Astrocyte of the hippocampus (primary cell): ENCODE measurements around the gene HSD3B7.

Source experiments
- DNase-seq: peaks from one replicate; pipeline ENCODE4 v3.0.0; 2011; ENCODE audit warnings: low read depth, low spot score

Gene HSD3B7

DNA sequence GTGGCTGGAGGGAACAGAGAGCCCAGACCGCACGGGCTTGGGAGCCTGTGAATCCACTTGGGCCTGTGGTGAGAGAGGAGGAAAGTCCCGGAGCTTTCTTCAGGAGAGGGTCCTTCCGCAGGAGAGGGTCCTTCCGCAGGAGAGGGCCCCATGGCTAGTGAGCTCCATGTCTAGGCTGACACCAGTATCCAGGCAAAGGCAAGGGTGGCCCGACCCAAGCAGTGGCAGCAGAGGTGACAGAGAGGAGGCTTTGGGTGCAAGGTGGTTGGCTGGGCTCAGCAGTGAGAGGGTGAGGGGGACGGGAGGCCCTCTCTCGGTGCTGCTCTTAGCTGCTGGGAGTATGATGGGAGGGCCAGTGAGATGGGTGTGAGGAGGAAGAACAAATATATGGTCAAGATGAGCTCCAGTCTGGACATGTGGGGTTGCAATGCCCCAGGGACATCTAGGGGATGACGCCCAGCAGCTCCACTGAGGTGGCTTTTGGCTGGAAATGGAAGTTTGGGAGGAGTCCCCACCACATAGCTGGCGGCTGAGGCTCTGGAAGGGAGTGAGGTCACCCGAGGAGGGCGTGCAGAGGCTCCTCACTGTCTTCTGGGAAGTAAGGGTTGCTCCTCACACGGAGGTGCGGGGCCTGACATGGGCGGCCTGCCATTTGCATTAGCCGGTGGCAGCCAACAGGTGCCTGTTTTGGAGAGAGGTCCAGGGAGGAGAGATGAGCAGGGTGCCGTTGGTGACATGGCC is 2.3 kb upstream of the HSD3B7 start:
- DNase-seq, result no peak

DNA sequence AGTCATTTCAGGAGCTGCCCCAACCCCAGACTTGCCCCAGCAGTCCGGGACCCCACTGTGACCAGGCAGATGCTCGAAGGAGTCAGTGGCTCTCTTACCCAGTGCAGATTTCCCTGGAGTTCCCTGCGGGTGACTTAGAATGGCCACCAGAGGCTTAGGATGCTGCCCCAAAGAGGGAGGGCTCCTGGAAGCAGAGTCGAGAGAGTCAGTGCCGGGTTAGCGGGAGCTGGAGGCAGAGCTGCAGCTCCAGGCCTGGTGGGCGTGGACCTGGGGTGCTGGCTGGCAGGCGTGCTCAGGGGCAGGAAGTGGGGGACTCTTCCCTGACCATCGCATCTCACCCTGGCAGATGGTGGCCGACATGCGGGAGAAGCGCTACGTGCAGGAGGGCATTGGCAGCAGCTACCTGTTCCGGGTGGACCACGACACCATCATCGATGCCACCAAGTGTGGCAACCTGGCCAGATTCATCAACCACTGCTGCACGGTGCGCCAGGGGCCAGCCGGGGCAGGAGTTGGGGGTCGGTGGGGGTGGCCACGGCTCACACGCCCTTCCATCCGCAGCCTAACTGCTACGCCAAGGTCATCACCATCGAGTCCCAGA is 1.6 kb upstream of the HSD3B7 start:
- DNase-seq, result no peak

DNA sequence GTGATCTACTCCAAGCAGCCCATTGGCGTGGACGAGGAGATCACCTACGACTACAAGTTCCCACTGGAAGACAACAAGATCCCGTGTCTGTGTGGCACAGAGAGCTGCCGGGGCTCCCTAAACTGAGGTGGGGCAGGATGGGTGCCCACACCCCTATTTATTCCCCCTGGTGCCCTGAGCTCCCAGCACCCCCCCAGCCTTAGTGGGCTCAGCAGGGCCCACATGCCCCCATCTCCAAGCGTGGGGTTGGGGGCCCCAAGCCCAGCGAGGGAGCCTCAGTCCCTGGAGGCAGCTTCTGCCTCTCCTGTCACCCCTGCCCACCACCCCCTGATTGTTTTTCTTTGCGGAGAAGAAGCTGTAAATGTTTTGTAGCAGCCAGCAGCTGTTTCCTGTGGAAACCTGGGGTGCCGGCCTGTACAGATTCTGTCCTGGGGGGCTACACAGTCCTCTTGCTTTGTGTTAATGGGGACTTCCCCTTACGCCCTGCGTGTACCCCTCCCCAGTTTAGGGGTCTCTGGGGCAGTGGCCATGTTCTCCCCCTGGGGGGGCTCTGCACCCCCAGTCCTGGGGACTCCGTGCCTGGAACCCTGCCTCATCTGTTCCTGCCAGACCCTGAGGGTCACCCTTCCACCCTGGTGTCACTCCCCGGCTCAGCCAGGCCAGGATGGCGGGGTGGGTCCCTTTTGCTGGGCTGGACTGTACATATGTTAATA is 953 bp upstream of the HSD3B7 start:
- DNase-seq, result no peak

DNA sequence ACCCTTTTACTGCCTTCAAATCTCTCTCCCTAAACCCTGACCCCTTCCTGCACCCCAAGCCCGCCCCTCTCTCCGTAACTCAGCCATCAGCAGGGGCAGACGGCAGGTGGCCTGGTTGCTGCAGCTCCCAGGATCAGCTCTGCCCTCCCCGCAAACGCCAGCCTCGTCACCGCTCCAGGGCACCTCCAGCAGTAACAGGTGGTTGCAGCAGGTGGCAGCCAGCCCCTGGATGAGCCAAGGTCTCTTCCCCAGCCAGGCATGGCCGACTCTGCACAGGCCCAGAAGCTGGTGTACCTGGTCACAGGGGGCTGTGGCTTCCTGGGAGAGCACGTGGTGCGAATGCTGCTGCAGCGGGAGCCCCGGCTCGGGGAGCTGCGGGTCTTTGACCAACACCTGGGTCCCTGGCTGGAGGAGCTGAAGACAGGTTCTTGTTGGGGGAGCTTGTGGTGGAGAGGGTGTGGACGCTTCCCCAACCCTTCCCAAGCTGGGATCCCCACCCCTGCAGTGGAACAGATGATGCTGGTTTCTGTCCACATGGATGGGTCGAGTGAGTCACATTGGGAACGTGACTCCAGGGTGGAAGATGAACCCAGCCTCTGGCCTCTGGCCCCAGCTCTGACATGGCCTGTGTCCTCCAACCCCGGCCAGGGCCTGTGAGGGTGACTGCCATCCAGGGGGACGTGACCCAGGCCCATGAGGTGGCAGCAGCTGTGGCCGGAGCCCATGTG is 558 bp downstream of the HSD3B7 start:
- peak; percentile 54 for DNase-seq

DNA sequence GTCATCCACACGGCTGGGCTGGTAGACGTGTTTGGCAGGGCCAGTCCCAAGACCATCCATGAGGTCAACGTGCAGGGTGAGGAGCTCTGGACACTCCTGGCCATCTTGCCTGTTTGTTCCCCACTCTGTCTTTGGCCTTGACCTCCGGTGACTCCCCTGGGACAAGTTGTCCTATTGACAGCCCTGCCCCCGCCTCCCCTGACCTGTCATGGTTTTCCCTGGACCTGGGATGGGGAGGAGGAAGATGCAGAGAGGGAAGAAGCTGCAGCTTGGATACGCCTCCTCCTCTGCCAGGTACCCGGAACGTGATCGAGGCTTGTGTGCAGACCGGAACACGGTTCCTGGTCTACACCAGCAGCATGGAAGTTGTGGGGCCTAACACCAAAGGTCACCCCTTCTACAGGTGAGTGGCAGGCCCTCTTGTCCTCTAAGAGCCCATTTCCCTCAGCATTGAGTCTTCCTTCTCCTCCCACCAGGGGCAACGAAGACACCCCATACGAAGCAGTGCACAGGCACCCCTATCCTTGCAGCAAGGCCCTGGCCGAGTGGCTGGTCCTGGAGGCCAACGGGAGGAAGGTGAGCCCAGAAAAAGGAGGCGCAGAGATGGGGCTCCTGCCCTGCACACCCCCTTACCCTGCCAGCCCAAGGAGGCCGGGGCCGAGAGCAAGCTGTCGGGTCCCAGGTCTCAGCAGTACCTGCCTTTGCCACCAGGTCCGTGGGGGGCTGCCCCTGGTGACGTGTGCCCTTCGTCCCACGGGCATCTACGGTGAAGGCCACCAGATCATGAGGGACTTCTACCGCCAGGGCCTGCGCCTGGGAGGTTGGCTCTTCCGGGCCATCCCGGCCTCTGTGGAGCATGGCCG is 1.4 kb downstream of the HSD3B7 start:
- DNase-seq, result no peak

DNA sequence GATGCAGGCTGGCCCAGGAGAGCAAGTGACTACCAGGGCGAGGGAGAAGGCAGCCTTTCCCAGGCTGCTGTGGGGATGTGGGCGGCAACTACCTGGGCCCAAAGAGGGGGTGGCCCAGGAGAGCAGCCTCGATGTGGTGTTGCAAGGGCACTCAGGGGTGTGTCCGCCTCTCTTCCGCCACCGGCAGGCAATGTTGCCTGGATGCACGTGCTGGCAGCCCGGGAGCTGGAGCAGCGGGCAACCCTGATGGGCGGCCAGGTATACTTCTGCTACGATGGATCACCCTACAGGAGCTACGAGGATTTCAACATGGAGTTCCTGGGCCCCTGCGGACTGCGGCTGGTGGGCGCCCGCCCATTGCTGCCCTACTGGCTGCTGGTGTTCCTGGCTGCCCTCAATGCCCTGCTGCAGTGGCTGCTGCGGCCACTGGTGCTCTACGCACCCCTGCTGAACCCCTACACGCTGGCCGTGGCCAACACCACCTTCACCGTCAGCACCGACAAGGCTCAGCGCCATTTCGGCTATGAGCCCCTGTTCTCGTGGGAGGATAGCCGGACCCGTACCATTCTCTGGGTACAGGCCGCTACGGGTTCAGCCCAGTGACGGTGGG is 2.7 kb downstream of the HSD3B7 start:
- DNase-seq, result no peak

DNA sequence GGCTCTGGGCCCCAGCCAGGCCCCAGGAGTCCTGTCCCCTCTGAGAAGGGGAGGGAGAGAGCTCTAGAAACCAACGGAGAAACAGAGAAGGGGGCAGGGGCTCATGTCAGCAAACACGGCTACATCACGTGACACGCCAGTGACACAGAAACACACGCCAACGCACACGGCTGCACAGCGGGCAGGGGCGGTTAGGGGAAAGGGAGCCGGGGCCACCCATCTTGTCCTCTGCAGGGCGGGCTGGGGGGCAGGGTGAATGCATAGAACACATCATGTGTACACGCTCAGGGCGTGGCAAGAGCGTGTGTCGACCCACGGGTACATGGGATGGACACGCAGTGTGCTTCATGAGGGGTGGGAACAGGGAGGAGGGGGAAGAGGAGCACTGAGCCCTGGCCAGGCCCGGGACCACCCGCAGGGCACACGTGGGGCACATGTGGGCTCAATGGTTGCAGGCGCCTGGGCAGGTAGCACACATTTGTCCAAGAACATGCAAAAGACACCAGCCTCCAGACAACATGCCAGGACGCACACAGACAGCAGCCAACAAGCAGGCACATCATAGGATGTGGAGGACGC is 4.6 kb downstream of the HSD3B7 start:
- no peak for DNase-seq

DNA sequence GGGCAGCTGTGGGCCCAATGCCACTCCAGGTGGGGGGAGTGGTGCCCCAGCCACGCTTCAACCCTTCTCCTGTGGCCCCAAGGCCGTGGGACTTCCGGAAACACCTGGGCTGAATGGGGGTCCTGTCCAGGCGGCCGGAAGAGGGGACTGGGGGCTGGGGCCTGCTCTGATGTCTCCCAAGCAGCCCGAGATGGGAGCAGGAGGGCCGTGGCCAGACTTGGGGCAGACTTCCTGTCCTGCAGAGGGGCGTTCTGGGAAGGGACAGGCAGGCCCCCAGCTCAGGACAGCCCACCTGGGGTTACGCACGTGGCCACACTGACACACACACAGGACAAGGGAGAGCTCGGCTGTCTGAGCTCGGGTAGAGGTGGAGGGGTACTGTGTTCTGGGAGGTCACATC is 5.1 kb downstream of the HSD3B7 start:
- no peak for DNase-seq

DNA sequence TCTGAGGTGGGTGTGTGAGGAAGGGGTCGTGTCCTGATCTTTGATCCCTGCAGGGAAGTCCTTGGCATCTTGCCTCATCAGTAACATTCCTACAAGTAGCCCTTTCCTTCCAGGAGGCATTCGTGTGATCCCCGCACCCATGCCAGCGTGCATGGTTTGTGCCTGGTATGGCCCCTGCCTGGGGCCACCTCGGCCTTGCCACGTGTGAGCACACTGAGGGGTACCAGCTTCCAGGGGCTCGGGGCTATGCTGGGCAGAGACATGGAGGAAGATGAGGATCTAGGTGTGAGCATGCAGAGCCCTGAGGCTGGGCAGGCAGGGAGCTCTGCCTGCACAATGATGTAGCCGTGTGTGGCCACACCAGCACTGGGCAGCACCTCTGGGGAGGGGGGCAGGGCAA is 6.0 kb downstream of the HSD3B7 start:
- DNase-seq, result no peak

DNA sequence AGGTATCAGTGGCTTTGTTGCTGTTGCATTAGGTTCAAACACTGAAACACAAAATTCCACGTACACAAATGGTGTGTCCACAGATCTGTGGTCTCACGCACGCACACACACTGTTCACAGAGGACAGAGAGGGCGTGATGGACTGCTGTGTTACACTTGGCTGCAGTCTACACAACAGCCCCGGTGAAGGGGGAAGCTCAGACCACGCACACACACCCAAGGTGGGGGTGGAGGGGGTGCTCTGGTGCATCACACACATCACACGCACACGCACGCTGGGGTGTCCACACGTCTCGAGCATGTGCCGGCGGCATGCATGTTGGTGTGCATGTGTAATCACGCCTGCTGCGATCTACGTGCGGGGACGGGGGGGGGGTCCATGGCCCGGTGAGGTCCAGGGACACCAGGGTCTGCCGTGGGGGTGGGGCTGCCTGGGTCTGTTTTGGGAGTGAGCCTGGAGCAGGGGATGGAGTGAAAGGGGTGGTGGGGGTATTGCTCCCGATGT is 7.3 kb downstream of the HSD3B7 start:
- no peak for DNase-seq

DNA sequence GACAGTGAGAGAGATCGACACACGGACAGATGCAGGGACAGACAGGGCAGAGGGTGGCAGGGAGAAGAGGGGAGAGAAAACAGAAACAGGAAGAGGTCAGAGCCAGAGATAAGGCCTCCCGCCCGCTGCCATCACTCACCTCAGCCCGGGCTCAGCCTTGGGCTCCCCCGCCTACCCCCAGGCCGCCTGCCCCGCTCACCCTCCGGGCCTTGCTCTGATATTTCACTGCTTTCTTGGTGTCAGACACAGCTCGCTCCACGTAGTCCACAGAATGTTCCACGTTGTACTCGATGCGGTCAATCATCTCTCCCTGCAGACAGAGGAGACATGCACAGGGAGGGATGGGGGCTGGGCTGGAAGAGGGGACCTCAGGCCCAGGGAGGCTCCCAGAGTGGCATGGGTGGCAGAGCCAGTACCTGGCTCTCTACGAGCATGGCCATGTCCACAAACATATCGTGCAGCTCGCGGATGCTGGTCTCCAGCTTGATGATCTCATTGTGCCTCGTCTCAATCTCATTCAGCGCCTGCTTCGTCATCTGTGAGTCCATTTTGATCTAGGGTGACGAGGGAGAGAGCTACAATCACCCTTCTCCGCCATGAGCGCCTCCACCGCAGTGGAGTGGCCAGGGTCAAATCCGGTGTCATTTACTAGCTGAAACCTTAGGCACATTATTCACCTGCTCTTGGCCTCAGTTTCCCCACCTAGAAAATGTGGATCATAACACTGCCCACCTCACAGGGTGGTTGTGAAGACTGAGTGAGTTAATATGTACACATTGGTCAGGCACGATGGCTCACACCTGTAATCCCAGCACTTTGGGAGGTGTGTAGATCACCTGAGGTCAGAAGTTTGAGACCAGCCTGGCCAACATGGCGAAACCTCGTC is 8.2 kb downstream of the HSD3B7 start:
- DNase-seq, result no peak

DNA sequence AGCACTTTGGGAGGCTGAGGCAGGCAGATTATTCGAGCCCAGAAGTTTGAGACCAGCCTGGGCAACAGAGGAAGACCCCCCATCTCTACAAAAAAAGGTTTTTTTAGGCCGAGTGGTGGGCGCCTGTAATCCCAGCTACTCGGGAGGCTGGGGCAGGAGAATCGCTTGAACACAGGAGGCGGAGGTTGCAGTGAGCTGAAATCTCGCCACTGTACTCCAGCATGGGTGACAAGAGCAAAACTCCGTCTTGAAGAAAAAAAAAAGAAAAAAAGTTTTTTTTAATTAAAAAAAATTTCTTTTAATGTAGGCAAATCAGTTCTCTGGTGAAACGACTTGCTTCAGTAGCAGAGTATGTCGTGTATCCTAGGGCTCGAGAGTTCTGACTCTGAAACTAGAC is 10.9 kb downstream of the HSD3B7 start:
- DNase-seq, result no peak

DNA sequence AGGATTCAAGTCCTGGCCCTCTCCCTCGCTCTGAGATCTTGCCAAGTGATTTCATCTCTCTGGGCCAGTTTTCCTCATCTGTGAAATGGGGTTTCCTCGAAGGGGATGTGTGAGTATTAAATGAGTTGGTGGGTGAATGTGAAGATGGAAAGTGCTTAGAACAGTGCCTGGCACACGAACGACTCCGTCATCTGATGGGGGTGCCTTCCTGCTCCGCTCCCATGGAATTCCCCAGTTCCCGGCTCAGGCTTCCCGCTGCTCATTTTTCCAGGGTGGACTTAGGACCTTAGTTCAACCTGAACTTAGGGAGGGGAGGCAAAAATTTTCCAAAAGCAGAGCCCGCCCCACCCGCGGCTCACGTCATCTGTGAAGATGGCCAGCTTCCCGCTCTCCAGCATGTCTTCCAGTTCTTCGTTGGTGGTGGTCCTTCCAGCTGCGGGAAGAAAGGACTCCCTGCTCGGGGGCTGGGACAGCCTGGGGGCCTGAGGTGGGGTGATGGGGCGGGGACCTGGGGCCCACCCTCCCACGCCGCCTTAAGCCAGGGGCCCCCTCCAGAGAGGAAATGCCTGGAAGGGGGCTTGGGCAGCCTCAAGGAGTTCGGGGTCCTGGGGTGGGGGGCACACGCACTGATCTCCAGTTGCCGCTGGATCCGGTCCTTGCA is 11.4 kb downstream of the HSD3B7 start:
- no peak for DNase-seq

DNA sequence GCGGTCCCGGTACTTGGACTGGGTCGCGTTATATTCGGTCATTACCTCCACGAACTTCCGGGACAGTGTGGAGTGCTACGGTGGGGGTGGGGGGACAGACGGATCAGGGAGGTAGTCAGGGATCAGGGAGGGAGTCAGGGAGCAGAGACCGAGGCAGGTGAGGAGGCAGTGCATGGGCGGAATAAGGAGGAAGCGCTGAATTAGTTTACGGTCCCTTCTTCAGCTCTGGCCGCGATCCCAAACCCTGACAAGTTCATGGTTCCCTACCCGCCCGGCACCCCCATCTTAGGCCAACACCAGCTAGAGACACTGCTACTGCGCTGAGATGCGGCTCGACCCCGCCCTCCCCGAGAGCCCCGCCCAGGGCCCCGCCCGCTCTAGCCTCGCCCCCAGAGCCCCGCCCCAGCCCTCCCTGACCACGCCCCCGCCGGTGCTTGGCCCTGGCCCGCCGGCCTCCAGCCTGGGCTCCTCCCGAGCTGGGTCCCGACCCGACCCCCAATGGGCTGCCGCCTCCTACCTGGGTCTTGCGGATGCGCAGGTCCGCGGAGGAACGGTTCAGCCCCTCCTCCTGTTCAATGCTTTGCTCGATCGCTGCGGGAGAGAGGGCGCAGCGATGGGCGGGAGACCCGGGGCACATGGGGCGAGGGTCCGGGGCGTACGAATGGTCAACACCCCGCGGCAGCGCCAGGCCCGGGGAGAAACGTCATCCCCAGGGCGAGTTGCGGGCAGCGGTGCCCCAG is 12.1 kb downstream of the HSD3B7 start:
- DNase-seq, result peak; percentile 86

DNA sequence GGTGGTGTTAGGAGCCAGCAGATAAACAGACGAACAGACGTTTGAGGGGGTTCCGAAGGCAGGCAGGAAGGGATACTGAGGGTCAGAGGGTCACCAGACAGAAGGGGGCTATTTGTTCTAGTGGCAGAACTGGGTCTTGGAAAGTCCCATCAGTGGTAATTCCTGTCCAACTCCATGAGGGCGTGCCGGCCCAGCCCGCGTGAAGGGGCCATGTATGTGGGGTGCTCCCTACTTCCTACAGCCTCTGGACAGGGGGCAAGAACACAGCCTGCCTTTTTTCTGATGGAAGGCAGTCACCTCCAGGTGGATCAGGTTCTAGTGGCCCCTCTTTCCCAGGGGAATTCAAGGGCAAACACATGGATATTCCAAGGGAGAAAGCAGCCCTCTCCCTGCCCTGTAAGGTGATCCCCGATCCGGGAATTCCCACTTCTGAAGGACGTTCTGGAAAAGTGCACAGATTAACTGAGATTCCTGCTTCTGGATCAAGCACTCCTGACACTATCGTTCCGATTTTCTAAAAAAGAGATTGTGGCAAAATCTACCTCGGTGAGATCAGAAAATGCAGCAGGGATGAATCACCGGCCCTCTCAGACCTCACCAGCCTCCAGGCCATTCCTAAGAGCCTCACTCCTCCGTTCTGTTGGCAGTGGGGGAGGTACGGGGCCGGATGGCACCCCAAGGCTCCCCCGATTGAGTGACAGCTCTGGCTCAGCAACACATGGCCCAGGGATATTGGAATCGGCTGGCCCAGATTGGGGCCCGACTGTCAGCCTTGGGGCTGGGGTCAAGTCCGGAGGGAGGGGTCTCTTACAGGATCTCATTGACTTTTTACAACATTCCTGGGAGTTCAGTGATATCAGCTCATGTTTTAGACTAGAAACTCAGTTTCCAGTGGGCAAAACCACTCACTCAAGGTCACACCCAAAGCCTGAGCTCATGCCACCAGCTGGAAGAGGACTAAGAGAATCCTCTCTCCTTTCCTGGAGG is 13.0 kb downstream of the HSD3B7 start:
- peak; percentile 92 for DNase-seq

DNA sequence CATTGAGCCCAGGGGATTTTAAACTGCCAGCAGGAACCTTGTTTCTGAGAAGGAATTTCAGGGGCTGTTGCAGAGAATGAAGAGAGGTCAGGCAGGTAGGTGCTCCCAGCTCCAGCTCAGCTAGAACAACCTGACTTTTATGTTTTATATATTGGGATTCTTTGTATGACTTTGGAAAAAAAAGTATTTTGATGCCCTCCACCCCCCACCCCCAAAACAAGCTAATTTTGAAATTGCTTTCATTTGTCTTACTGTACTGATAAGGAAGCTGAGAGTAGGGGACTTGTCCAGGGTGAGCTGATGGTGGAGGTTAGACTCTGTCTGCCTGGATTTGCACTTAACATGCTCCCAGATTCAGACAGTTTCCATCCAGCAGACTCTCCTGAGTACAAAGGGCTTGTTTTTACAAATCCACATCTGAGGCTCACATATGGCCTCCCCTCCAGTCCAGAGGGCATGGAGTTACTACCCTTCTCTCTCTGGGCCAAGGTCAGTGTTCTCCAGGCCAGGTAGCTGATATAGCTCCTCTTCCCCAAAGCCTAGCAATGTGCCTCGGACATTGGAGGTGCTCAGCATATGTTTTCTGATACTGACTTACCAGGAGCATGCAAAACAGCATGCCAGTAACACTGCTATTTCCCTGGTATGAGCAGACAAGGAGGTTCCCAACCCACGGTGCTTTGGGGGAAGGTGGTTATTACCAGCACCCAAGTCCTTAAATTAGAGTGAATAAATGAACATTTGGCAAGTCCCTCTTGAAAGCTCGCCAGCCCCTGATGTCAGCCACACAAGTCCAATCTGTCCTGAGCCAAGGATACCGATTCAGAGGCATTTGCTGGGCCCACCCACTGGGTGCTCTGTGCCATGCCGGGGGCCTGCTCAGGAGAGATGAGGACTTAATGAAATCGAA is 14.1 kb downstream of the HSD3B7 start:
- DNase-seq, result peak; percentile 48
